ENCODE measurements around the gene NFATC3.

Gene NFATC3

DNA sequence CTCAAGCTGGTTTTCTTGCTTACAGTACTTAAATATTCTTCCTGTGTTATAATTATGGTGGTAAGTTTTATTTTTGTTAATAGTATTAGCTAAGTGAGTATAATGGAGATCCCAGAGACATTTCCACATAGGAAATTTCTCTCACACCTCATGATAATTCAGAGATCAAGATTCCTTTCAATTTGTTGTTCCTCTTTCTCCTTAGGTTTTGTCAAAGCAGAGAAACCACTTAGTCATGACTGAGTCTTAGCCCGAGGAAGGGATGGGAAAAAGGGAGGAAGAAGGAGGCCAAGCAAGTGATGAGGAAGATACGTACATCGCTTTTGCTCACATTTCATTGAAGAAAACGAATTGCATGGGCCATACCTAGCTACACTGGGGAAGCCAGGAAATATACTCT lies 132.3 kb downstream of the NFATC3 start:
- Histone ChIP-seq H3K36me3 (ENCODE audit: insufficient read depth, low read length) (no peaks in the 10 kb centered on the region), H3K79me2 (ENCODE audit: control insufficient read depth, insufficient read depth, low read length, unreplicated experiment) (peaks cover 4% of the 10 kb centered on the region), H3K4me1 (ENCODE audit: control insufficient read depth, insufficient read depth, low read length, unreplicated experiment) (no peaks in the 10 kb centered on the region)

DNA sequence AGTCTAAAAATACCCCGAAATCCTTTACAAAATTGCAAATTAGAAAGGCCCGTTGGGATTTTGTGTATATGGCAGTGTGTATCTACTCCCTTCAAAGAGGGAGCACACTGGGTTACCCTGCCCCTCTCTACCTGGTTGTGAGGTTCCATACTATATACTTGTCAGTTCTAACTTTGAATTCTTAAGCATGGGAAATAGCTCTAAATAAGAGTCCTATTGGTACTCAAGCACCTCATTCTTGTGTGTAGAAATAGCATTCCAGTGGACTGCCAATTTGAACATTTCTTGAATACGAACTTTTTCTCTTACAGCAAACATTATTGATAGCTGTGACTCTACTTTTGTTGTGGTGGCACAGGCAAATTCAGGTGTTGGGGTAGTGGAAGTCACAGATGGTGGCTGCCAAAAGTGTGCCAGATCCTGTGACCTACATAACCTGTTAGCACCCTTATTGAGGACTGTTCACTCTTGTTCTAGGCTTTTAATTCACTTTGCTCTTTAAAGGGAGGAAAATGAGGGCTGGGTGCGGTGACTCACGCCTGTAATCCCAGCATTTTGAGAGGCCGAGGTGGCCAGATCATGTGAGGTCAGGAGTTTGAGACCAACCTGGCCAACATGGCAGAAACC lies 134.7 kb downstream of the NFATC3 start:
- Histone ChIP-seq H2AFZ (ENCODE audit: low read length, unreplicated experiment) (no peak overlapping the region), H3K79me2 (ENCODE audit: control insufficient read depth, insufficient read depth, low read length, unreplicated experiment) (no peaks in the 10 kb centered on the region), H3K4me3 (ENCODE audit: low read depth, low read length) (no peak overlapping the region), H3K36me3 (ENCODE audit: insufficient read depth, low read length) (no peaks in the 10 kb centered on the region), H3K27me3 (ENCODE audit: insufficient read depth, low read length) (no peaks in the 10 kb centered on the region), H3K4me1 (ENCODE audit: control insufficient read depth, insufficient read depth, low read length, unreplicated experiment) (no peaks in the 10 kb centered on the region), H3K27ac (ENCODE audit: low read depth, low read length) (no peak overlapping the region)

More for the DNA sequence above, 132.3 kb downstream of the NFATC3 start:
- H2AFZ ChIP-seq (ENCODE audit: low read length, unreplicated experiment) = no peak overlapping the region
- H3K4me3 ChIP-seq (ENCODE audit: low read depth, low read length) = no peak overlapping the region
- no peaks in the 10 kb centered on the region for H3K27me3 ChIP-seq (ENCODE audit: insufficient read depth, low read length)
- no peak overlapping the region for H3K27ac ChIP-seq (ENCODE audit: low read depth, low read length)

GRCh38 chr16:68223072-68223471 lies 137.9 kb downstream of the NFATC3 start:
- H3K27me3 ChIP-seq (ENCODE audit: insufficient read depth, low read length) = no peaks in the 10 kb centered on the region
- H3K36me3 ChIP-seq (ENCODE audit: insufficient read depth, low read length) = no peaks in the 10 kb centered on the region
- H2AFZ ChIP-seq (ENCODE audit: low read length, unreplicated experiment) = no peak overlapping the region
- H3K79me2 ChIP-seq (ENCODE audit: control insufficient read depth, insufficient read depth, low read length, unreplicated experiment) = no peaks in the 10 kb centered on the region
- H3K27ac ChIP-seq (ENCODE audit: low read depth, low read length) = no peak overlapping the region
- H3K4me3 ChIP-seq (ENCODE audit: low read depth, low read length) = no peak overlapping the region
- H3K4me1 ChIP-seq (ENCODE audit: control insufficient read depth, insufficient read depth, low read length, unreplicated experiment) = peaks cover 3% of the 10 kb centered on the region

DNA sequence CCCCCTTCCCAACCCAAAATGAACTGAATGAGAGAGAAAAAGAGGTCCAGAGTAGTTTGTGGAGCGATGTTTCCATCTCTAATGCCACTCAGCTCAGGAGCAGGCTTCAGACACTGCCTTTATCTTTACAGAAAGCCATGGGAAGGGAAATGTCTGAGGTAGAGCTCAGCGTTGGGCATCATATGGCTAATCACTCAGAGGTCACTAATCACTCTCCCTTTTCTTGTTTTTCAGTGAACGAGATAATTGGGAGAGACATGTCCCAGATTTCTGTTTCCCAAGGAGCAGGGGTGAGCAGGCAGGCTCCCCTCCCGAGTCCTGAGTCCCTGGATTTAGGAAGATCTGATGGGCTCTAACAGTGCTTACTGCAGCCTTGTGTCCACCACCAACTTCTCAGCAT lies 140.9 kb downstream of the NFATC3 start:
- no peaks in the 10 kb centered on the region for H3K79me2 ChIP-seq (ENCODE audit: control insufficient read depth, insufficient read depth, low read length, unreplicated experiment)
- H3K27me3 ChIP-seq (ENCODE audit: insufficient read depth, low read length) = no peaks in the 10 kb centered on the region
- H3K4me3 ChIP-seq (ENCODE audit: low read depth, low read length) = no peak overlapping the region
- H3K27ac ChIP-seq (ENCODE audit: low read depth, low read length) = no peak overlapping the region
- H2AFZ ChIP-seq (ENCODE audit: low read length, unreplicated experiment) = no peak overlapping the region
- H3K4me1 ChIP-seq (ENCODE audit: control insufficient read depth, insufficient read depth, low read length, unreplicated experiment) = peaks cover 8% of the 10 kb centered on the region
- H3K36me3 ChIP-seq (ENCODE audit: insufficient read depth, low read length) = no peaks in the 10 kb centered on the region

DNA sequence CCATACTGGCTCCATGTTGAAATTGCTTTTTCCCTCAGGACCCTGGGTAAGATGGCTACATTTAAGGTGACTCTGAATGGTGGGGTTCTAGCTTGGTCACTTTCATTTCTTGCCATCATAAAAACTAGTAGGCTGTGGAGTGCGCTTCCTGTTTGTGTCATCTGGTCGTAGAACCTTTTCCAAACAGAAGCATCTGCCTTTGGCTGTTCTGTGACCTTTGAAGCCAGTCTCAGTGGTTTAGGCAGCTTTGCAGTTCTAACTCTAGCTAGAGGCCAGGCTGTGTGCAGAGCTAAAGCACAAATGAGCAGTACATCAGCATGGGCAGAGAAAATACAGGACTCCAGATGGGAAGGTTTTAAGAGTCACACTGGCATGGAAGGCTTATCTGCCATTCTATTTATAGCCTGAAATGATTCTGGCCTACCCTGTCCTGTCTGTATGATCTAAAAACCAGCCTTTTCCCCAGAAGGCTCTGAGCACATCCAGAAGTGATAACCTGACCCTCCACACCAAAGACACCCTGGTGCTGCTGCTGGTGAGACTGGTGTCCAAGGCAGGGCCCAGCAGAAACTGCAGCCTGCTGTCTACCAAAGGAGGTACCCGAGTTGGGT lies 142.1 kb downstream of the NFATC3 start:
- Histone ChIP-seq H3K27me3 (ENCODE audit: insufficient read depth, low read length) (no peaks in the 10 kb centered on the region), H3K4me1 (ENCODE audit: control insufficient read depth, insufficient read depth, low read length, unreplicated experiment) (peaks cover 8% of the 10 kb centered on the region), H3K36me3 (ENCODE audit: insufficient read depth, low read length) (no peaks in the 10 kb centered on the region), H3K27ac (ENCODE audit: low read depth, low read length) (no peak overlapping the region), H3K4me3 (ENCODE audit: low read depth, low read length) (no peak overlapping the region), H3K79me2 (ENCODE audit: control insufficient read depth, insufficient read depth, low read length, unreplicated experiment) (no peaks in the 10 kb centered on the region), H2AFZ (ENCODE audit: low read length, unreplicated experiment) (no peak overlapping the region)

GRCh38 chr16:68227850-68228553 lies 142.8 kb downstream of the NFATC3 start:
- Histone ChIP-seq H3K27ac (ENCODE audit: low read depth, low read length) (no peak overlapping the region), H2AFZ (ENCODE audit: low read length, unreplicated experiment) (no peak overlapping the region), H3K36me3 (ENCODE audit: insufficient read depth, low read length) (no peaks in the 10 kb centered on the region), H3K4me1 (ENCODE audit: control insufficient read depth, insufficient read depth, low read length, unreplicated experiment) (peaks cover 8% of the 10 kb centered on the region), H3K79me2 (ENCODE audit: control insufficient read depth, insufficient read depth, low read length, unreplicated experiment) (no peaks in the 10 kb centered on the region), H3K27me3 (ENCODE audit: insufficient read depth, low read length) (no peaks in the 10 kb centered on the region), H3K4me3 (ENCODE audit: low read depth, low read length) (no peak overlapping the region)

DNA sequence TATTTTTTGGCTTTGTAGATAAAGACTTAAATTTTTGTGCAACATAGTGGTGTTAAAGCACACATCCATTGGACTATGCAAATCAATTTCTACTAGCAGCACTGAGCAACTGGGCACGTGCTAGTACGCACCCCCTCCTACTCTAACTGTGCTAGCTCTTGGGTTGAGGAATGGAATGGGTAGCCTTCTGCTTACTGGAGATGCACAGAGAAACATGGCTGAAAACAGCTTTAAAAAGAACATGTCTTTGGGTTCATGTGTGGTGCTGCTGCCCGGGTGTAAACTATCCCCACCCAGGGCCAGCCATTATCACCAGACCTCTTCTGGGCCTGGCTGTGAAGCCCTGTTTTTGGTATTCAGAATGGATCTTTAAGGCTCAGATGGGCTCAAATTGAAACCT lies 143.5 kb downstream of the NFATC3 start:
- Histone ChIP-seq H3K36me3 (ENCODE audit: insufficient read depth, low read length) (no peaks in the 10 kb centered on the region), H3K27me3 (ENCODE audit: insufficient read depth, low read length) (no peaks in the 10 kb centered on the region), H3K27ac (ENCODE audit: low read depth, low read length) (no peak overlapping the region)

DNA sequence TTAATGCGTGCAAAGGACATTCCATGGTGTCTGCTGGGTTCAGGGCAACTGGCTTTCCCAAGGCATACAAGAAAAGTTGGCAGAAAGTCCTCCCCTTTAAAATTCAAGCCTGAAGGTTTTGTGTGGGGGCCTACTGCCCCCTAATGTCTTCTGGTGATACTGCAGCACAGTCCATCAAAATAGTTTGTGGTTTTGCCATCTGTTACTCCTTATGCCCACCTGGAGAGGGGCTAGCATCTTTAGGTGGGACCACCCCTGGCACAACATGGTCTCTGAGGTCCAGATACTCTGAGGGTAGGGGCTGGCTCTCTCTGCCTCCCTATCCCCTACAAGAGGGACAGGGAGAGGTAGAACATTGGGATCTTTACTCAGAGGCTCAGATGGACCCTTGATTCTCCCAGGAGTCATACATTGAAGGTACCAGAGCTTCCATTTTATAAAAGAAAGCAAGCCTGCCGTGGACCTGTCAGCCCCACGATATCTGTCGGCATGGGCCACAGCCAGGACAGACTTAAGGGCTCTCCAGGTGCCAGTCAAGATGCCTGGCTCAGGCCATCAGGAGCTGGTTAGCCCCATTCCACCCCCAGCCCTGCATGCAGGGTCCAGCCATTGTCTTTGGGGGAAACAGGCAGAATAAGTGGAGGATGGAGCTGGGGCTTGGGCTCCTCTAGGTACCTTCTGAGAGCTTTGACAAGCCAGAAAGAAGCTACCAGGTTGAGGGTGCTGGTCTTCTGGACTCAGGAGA lies 144.4 kb downstream of the NFATC3 start:
- Histone ChIP-seq H2AFZ (ENCODE audit: low read length, unreplicated experiment) (no peak overlapping the region), H3K36me3 (ENCODE audit: insufficient read depth, low read length) (no peaks in the 10 kb centered on the region), H3K4me3 (ENCODE audit: low read depth, low read length) (no peak overlapping the region), H3K27ac (ENCODE audit: low read depth, low read length) (no peak overlapping the region), H3K79me2 (ENCODE audit: control insufficient read depth, insufficient read depth, low read length, unreplicated experiment) (no peaks in the 10 kb centered on the region), H3K4me1 (ENCODE audit: control insufficient read depth, insufficient read depth, low read length, unreplicated experiment) (peaks cover 8% of the 10 kb centered on the region), H3K27me3 (ENCODE audit: insufficient read depth, low read length) (no peaks in the 10 kb centered on the region)

More for the DNA sequence above, 143.5 kb downstream of the NFATC3 start:
- Histone ChIP-seq H3K4me3 (ENCODE audit: low read depth, low read length) (no peak overlapping the region), H2AFZ (ENCODE audit: low read length, unreplicated experiment) (no peak overlapping the region), H3K4me1 (ENCODE audit: control insufficient read depth, insufficient read depth, low read length, unreplicated experiment) (peaks cover 8% of the 10 kb centered on the region), H3K79me2 (ENCODE audit: control insufficient read depth, insufficient read depth, low read length, unreplicated experiment) (no peaks in the 10 kb centered on the region)

DNA sequence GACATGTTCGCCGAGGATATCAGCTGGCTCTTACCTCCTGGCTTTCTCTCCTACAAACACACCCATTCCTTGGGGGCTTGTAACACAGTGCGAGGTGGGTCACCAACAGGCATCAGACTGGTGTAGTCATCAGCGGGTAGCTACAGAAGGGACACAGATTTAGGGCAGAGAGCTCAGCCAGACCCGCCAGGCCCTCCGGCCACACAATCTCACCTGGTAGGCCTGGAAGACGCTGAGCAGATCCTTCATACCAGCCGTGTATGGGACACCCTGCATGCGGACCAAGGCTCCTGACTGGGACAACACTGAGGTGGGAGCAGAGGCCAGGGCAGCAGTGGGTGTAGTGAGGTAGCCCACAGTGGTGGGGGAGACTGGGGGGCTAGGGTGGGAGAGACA lies 145.0 kb downstream of the NFATC3 start:
- Histone ChIP-seq H3K4me1 (ENCODE audit: control insufficient read depth, insufficient read depth, low read length, unreplicated experiment) (peaks cover 8% of the 10 kb centered on the region), H2AFZ (ENCODE audit: low read length, unreplicated experiment) (no peak overlapping the region), H3K36me3 (ENCODE audit: insufficient read depth, low read length) (no peaks in the 10 kb centered on the region), H3K79me2 (ENCODE audit: control insufficient read depth, insufficient read depth, low read length, unreplicated experiment) (no peaks in the 10 kb centered on the region), H3K4me3 (ENCODE audit: low read depth, low read length) (no peak overlapping the region), H3K27me3 (ENCODE audit: insufficient read depth, low read length) (no peaks in the 10 kb centered on the region), H3K27ac (ENCODE audit: low read depth, low read length) (no peak overlapping the region)

- Histone ChIP-seq H3K27ac (ENCODE audit: low read depth, low read length) (no peak overlapping the region), H3K4me3 (ENCODE audit: low read depth, low read length) (no peak overlapping the region), H3K4me1 (ENCODE audit: control insufficient read depth, insufficient read depth, low read length, unreplicated experiment) (peaks cover 8% of the 10 kb centered on the region), H3K79me2 (ENCODE audit: control insufficient read depth, insufficient read depth, low read length, unreplicated experiment) (no peaks in the 10 kb centered on the region), H3K27me3 (ENCODE audit: insufficient read depth, low read length) (no peaks in the 10 kb centered on the region), H2AFZ (ENCODE audit: low read length, unreplicated experiment) (no peak overlapping the region), H3K36me3 (ENCODE audit: insufficient read depth, low read length) (no peaks in the 10 kb centered on the region)
Observed at GRCh38 chr16:68230956-68231355, 145.8 kb downstream of the NFATC3 start.
